ENCODE data around the gene GPC5.
"Not testable (repeated sequence)": the region's sequence is repeated elsewhere in the genome, so short reads cannot be mapped to it uniquely, and the experiment has no call there.

Gene GPC5

DNA sequence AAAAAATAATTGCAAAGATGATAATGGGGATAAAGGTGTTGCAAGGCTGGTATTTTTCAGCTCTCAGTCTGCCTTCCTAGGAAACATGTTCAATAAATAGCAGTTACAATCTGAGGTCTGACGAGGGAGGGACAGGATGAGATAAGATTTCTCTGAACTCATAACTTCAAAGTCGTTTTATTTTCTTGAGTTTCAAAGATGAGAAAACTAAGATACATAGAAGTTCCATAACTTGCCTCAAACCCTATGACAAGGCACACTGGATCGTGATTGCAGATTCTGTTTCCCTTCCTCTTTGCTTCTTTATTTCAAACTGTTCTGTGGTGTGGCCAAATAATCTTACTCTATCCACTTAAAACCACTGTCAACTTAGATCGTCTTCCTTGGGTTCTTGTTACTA is 327.2 kb downstream of the GPC5 start:
- no peak for DNase-seq

DNA sequence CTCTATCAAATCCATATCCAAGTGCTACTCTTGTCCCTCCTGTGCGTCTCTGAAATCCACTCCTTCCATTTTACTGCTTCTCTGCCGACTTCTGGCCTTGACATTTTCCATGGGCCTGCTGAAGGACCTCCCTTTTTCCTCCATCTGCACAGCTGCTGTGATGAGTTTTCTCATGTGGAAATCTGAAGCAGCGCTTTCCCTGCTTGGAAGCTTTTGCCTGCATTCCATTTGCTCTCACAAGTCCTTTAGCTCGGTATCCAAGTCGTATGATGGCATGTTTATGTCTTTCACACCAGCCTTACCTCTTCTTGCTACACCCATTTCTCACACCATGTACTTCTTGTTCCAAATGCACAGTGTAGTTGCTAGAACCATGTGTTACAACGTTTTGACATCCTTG is 328.2 kb downstream of the GPC5 start:
- no peak for DNase-seq

DNA sequence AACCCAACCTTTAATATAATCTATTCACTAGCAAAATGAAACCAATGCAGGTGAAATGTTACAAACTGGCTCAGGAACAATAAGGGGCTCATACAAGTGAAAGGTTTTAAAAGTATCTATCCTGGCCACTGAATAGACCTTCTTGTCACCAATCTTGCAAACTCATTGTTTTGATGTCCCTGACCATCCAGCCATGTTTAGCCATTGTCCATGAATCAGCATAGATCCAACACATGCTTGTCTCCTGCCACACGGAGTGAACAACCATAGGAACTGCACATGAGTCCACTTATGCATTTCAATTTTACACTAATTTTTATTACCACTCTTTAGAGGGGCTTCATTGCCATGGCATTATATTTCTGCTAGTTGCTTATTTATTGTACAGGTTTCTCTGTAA is 331.4 kb downstream of the GPC5 start:
- DNase-seq, result no peak

DNA sequence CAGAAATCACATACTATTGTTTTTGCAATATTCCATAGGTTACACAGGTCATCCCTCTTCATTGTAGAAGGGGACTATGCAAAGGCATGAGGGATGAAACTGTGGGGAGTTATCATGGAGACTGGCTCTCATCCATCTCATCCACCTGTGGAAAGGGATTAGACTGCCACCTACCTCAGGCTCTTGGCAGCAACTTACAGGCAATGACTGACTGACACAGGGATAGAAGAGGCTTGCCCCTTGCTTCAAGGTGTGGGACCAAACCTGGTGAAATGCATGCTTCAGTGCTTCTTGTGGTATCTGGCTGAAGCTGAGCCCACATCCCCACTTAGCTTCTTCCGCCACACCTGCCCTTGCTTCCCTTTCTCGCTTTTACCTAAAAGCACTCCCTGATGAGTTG is 341.3 kb downstream of the GPC5 start:
- DNase-seq, result no peak

DNA sequence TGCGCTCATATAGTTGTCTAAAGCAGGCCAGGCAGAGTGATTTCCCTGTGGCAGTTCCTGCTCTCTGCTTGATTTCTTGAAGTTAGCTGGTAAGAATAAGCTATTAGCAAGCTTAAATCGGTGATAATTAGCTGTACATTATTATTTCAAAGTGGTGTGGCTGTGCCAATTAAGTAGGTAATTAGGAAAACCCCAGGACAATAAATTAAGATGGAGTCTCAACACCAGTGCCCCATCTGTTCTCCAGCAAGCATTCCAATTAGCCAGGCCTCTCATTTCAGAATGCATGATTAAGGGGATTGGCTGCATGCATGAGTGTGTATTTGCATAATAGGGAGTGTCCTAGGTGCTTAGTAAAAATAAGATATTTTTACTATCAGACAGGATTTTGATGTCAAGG is 342.3 kb downstream of the GPC5 start:
- DNase-seq, result no peak

DNA sequence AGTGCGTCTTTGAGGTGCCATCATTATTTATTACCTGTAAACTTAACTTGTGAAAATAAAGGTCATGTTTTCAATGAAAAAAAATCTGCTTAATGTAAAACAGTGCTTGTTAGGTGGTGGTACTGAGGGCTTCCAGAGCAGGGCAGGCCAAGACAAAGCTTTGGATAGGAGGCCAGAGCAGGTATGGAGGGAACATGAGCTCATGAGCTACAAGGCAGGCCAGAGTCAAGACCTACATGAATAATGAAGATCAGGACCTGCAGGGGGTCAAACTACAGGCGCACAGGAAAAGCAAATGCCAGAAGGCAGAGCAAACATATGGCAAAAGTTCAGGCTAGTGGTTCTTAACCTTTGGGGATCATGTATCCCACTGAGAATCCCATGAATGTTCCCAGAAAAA is 343.5 kb downstream of the GPC5 start:
- DNase-seq, result no peak

DNA sequence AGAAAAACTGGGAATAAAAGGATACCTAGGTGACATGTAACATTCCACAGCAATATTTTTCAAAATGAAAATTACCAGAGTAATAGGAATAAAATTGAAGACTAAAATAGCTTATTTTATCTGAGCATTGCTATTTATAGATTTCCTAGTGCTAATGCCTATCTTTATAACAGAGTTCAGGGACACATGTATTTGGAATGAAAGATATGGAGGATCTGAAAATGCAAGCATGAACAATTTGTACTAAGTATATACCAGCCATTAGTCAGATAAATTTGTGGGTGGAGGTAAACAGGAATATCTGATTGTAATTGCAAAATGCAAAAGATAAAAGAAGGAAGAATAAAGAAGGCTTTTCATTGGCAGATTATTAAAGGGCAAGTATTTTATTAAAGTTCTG is 345.9 kb downstream of the GPC5 start:
- no peak for DNase-seq

DNA sequence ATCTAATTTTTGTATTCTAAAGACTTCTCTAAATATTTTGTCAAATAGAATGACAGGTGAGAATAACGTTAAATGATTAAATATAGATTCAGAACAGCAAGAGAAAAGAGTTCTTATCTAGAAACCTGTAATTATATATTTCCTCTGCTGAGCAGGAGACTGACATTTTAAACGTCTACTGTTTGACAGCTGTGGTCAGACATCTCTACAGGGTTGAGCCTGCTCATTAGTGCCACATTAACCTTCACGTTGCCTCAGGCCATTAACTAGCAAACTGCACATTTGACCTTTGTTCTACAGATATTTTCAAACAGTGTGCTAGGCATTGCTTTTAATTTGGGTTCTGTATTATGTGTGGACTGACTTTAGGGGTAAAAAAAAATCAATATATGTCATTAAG is 347.5 kb downstream of the GPC5 start:
- DNase-seq, result no peak

DNA sequence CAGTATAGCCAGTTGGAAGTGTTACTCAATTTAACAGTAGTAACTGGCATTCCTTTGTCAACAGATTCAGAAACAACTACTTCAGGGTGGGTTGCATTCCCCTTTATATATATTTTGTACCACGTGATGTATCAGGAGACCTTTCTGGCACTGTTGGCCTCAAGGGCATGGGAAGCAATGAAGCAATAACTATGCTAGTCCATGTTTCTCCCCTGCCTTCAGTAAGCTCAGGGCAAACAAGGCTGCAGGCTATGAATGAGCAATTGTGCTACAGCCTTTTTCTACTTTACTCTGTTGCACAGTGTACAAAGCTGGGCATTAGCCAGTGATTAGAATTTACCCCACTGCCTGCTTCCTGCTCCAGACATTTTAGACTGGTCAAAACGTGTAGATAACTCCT is 348.8 kb downstream of the GPC5 start:
- DNase-seq, result no peak

DNA sequence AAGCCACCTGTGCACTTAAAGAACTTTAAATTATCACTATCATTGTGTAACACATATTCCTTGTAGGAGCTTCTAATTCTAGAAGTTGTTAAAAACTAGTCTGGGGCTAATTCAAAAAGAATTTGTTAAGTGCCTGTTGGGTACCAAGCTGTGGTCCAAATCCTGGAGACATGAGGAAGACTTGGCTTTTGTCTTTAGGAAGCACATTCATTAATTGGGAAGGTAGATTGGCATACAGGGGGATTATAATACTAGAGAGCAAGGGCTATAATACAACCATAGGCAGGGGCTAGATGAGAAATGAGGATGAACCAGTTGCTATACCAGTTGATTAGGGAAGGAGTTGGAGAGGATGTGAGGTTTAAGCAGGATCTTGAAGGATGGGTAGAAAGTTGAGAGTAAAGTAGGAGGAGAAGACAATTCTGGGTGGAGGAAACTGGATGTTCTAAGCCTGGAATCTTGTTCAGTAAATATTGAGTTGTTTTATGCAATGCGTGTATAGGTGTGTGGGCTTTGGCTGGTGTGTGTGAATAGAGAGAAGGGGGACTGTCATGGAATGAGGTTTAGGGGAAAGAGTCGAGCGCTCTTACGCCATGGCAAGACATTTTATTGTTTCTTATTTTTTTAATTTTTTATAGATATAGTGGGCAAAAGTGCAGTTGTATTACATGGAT is 350.1 kb downstream of the GPC5 start:
- DNase-seq, result no peak

DNA sequence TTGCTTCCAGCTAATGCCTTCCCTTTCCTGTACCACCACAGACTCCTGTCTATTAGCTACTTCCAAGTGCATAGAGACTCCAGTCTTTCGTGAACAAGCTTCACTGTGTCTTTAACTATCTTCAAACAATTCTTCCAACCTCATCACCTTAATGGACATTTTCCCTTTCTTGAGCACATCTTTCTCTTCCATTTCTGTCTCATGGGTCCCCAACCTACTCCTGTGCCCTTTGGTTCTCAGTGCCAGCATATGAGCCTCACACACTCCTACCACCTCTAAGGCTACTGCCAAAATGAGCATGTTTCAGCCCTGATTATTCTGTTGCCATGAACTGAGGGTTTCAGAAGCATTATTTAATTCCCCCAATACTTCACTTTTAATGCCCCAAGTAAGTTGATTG is 360.3 kb downstream of the GPC5 start:
- no peak for DNase-seq

DNA sequence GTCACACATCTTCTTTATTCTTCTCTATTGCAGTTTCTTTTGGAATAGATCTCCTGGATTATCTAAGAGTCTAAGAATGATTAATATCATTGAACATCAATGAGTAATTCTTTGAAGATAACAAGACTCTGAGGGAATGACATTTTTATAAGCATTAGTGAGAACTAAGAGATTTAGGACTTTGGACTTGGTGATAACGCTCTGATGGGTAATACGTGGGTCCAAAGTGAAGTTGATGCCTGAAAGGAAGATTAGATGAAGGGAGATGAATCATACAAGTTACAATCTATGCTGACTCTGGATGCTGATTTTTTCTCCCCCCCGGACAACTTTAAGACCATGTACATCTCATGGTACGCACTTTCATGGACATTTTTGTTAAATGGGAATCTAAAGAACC is 364.5 kb downstream of the GPC5 start:
- DNase-seq, result no peak

DNA sequence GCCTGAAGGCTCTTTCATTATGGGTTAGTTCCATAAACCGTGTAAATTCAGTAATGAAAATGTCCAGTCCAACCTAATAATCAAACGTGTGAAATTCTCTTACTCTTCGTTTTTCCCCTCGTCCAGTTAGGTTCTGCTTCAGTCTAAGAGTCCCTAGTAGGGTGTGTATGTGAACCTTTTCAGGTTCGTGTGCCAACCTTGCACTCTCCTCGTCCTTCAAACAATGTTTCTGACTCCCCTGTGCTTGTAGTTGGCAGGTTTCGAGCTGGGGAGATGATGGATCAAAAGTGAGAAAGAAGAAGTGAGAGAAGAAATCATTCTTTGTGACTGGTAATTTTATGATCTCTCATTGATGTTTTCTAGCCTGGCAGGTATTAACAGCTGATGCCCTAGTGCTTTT is 366.1 kb downstream of the GPC5 start:
- DNase-seq, result no peak

DNA sequence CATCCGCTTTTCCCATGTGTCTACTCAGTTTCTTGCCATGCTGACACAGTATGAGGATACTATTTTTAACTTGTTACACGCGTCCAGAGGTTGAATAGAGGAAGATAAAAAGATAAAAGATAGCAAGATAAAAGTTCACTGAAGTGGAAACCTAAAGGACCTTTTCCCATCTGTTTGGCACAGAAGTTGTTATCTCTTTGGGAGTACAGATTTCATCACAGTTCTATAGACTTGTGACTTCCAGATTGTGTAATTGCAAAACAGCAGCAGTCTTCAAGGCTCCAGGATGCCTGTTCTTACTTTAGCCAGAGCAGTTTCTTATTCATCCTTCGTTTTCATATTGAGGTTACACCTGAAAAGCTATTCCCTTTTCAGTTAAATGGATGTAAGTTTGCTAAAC is 369.2 kb downstream of the GPC5 start:
- no peak for DNase-seq

DNA sequence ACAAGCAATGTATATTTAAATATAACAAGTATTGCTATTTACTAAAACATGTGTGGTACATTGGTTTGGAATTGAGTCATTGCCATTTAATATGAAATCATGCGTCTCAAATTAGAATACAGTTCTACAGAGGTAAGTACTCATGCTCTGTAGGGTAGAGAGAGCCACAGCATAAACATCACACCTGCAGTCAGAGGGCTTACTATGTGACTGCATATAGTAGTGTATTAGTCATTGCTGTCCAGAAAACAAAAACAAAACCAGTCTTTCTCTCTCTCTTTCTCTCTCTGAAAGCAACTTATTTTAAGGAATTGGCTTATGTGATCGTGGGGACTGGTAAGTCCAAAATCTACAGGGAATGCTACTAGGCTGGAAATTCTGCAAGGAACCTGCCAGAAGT is 370.3 kb downstream of the GPC5 start:
- no peak for DNase-seq

DNA sequence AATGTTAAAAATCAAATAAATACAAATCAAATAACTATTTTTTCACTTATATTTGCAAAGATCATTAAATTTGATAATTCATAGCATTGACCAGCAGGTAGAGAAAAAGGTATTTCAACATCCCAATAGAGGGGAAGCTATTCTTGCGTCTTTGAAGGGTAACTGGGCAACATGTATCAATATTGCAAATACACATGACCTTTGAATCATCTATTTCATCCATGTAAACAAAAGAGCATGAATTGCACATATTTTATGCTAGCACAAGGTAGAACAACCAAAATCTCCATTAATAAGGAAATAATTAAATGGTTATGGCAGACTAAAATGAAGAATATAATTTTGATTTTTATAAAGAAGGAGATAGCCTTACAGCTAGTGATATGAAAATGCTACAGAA is 372.8 kb downstream of the GPC5 start:
- no peak for DNase-seq

DNA sequence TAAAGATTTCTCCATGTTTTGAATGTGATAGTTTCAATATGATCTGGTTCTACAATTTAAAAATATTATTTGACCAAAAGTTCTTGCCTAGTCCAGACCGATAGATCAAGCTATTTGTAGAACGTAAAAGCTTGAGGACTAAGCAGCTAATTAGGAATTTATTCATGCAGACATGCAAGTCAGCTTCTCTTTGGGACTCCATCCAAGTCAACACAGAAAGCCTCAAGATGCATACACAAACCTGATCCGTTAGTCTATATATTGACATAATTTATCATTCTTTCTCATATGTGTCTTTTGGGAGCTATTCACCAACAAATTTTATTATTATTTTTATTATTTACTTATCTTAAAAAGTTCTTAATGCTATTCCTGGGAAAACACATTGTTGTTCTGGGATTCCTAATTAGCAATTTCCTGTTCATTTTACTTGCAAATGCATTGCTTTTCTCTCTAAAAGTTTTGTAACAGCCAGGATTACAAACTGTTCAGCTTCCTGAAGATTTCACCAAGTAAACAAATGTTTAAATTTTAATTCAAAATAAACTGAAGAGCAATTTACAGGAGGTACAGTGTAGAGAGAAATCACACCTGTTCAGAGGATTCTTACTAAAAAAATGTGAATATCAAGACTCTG is 375.3 kb downstream of the GPC5 start:
- no peak for DNase-seq

DNA sequence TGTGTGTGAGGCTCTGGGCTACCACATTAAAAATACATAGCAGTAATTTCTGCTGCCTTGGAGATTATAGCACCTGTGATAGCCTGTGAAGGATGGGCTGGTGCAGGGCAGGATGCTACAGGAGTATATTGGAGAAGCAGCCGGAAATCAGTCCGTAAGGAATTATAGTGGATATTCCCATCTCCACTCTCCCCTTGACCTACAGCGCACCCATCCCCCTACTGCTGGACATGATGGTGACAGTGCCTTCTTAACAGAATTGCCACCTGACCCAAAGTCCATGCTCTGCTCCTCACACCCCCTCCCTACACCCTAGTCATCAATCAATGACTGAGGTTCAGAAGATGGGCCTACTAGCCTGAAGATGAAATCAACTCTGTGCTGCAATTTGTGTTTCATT is 376.0 kb downstream of the GPC5 start:
- DNase-seq, result no peak

DNA sequence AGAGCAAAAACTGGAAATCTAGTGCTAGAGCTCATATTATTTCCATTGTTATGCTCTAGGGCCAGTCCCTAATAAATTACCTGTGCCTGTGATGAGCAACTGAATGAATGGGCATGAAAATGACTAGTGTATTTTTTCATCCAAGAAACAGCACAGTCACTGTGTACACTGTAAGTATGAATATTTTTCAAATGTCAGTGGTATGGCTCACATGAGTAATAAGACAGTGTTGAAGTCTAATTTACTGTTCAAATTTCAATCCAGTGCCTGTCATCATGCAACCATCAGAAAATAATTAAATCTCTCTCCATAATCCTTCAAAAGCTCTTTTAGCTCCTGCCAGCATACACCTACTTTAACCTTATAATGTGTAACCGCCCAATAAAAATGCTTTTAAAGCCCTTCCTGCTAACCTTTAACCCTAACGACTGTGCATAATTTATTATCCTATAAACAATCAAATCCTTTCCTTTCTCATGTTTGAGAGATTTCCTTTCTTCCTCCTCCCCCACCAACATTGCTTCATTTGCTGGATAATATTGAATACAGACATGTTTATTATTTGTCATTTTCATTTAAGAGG is 378.3 kb downstream of the GPC5 start:
- no peak for DNase-seq

DNA sequence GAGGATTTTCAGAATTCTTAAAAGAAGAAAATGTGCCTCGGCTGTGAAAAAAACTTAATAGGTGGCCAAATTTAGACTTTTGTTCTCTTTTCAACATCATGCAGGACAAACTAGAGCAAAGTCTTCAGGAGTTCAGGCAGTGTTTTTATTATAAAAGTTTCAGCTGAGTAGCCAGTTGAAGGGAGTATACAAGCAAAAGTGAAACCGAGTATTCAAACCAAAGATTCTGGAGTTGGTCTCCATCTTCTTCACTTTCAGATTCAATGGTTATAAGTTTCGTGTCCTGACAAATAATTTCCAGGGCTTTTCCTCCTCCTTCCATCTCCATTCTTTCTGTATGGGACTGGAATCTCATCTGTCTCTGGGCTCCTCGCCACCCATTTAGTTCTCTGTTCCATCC is 379.7 kb downstream of the GPC5 start:
- no peak for DNase-seq

DNA sequence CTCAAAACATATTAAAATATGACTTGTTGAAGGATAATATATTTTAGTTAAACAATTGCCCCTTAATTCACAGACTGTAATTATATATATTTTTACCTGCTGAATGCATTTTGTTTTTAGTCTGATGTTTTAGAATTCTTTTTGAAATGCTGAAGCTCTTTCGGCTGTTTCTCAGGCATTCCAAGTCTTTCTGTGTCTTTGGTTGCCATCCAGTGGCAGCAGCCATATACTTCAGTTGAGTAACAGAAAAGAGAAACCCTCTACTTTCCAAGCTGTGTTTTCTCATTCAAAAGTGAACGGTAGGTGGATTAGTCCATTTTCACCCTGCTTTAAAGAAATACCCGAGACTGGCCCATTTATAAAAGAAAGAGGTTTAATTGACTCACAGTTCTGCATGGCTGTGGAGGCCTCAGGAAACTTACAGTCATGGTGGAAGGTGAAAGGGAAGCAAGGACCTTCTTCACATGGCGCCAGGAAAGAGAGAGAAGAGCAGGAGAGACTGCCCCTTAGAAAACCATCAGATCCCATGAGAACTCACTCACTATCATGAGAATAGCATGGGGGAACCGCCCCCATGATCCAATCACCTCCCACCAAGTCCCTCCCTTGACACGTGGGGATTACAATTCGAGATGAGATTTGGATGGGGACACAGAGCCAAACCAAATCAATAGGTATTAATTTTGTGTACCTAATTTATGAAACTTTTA is 383.7 kb downstream of the GPC5 start:
- not testable (repeated sequence) for DNase-seq

DNA sequence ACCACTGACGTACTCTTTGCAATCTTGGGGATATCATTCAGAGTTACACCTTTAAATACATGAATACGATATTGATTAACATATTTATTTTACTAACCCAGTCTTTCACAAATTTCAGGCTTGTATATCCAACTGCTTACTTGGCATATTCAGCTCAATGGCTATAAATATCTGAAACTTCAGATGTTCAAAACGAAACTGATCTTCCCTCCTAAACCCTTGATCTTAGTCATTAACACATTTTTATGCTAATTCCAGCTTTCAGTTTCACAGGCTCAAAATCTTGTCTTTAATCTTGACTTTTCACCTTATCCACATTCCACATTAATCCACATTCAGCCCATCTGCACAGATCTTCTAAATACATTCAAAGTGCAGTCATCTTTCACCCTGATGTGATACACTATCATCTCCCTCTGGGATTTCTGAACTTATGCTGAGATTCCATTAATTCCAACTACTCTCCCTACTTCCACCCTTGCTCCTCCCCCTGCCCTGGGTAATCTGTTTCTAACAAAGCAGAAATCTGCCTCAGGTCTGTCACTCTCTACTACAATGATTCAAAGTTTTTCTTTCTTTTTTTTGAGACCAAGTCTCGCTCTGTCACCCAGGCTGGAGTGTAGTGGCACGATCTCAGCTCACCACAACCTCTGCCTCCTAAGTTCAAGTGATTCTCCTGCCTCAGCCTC is 387.2 kb downstream of the GPC5 start:
- DNase-seq, result no peak

DNA sequence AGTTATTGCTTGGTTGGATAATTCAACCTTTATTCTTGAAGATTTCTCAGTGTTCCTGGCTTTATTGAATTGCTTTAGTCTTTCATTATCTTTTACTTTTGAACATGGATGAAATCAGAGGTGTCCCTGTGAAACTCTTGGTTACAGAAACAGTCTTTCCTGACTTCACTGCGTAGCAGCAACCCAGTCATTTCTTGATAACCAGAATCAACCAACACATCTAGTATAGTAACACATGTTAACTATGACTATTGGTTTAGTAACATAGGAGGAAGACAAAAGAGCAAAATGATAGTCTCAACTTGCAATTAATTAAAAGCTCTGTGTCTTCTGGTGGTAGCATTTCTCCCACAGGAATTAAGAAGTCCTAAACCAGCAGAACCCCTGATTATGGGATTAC is 393.6 kb downstream of the GPC5 start:
- DNase-seq, result no peak

DNA sequence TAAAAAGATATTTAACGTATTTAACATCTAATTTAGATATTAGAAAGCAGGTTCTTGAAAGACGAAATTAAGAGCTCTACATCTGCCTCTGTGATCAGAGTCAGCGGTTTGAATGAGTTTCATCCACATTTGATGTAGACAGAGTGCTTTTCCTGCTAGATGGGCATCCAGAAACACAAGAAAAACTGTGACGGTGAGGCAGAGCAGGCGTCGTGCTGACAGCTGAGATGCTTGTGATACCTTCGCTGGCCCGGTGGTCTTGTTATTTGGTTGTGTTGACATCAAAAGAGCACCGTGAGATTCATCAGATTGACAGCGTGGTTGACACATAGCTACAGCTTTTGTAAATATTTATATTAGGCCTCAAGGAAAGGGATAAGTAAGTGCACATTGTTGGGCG is 399.1 kb downstream of the GPC5 start:
- DNase-seq, result no peak
